ENCODE results near the gene USP48.

- TF ChIP-seq CTCF (tag by site-specific recombination; IDR thresholded peaks at IDR 0.05) (no peak), MEIS1 (CRISPR knock-in tag; IDR thresholded peaks at IDR 0.05; ENCODE audit: borderline replicate concordance) (no peak), ZNF555 (tag by site-specific recombination; conservative IDR thresholded peaks at IDR 0.05) (no peak), REST (tag by site-specific recombination; IDR thresholded peaks at IDR 0.05) (no peak), MYNN (tag by site-specific recombination; IDR thresholded peaks at IDR 0.05; ENCODE audit: borderline replicate concordance) (no peak), ZNF580 (tag by site-specific recombination; IDR thresholded peaks at IDR 0.05) (no peak), ZNF654 (tag by site-specific recombination; IDR thresholded peaks at IDR 0.05; ENCODE audit: low read depth) (no peak), ZSCAN5A (tag by site-specific recombination; IDR thresholded peaks at IDR 0.05) (no peak)
Measured at GRCh38 chr1:21655259-21655658, 127.7 kb downstream of the USP48 start.
